HG03159 (cell line): ENCODE measurements around the gene FAM32A.
"Not testable (repeated sequence)": the region's sequence is repeated elsewhere in the genome, so short reads cannot be mapped to it uniquely, and the experiment has no call there.

Source experiments
- ATAC-seq: cut with Tn5 transposase; IDR thresholded peaks from one replicate; pipeline ENCODE4 v1.9.1; 2021; ENCODE audit warnings: mild to moderate bottlenecking, moderate library complexity; ENCODE audit not compliant: unreplicated experiment

FAM32A gene

DNA sequence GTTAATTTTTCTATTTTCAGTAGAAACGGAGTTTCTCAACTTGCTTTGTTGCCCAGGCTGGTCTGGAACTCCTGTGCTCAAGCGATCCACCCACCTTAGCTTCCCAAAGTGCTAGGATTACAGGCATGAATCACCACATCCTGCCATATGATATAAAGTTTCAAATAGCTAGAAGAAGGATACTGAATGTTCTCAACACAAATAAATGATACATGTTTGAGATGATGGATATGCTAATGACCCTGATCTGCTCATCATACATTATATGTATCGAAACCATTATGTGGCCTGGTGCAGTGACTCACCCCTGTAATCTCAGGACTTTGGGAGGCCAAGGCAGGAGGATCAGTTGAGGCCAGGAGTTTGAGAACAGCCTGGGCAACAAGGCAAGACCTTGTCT lies 23.4 kb upstream of the FAM32A start:
- ATAC-seq: no peak

- no peak for ATAC-seq
Observed at GRCh38 chr19:16164222-16164890, 20.9 kb upstream of the FAM32A start.

DNA sequence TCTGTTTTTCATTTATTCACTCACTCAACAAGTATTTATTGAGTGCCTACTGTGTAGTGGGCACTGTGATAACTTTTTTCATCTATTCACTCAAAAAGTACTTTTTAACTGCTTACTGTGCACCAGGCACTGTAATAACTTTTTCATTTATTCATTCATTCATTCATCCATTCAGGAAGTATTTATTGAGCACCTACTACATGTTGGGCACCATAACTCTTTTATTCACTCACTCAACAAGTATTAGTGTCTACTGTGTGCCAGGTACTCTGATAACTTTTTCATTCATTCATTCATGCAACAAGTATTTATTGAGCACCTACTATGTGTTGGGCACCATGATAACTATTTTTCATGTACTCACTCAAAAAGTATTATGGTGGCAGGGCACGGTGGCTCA lies 18.8 kb upstream of the FAM32A start:
- ATAC-seq: no peak

- no peak for ATAC-seq
Observed at GRCh38 chr19:16167055-16167454, 18.2 kb upstream of the FAM32A start.

GRCh38 chr19:16168465-16169081 lies 16.6 kb upstream of the FAM32A start:
- ATAC-seq: no peak

GRCh38 chr19:16170134-16170533 lies 15.1 kb upstream of the FAM32A start:
- no peak for ATAC-seq

GRCh38 chr19:16175954-16176353 lies 9.3 kb upstream of the FAM32A start:
- no peak for ATAC-seq

DNA sequence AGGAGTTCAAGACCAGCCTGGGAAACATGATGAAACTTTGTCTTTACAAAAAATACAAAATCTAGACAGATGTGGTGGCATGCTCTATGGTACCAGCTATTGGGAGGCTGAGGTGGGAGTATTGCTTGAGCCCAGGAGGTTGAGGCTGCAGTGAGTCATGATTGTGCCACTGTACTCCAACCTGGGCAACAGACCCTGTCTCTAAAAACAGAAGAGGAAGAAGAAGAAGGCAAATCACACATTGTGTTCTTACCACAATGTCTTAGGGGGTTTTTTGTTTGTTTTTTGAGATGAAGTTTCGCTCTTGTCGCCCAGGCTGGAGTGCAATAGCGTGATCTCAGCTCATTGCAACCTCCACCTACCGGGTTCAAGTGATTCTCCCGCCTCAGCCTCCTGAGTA lies 6.3 kb upstream of the FAM32A start:
- ATAC-seq: not testable (repeated sequence)

GRCh38 chr19:16180611-16181010 lies 4.6 kb upstream of the FAM32A start:
- no peak for ATAC-seq

GRCh38 chr19:16184665-16185122 lies 516 bp upstream of the FAM32A start:
- ATAC-seq: no peak

DNA sequence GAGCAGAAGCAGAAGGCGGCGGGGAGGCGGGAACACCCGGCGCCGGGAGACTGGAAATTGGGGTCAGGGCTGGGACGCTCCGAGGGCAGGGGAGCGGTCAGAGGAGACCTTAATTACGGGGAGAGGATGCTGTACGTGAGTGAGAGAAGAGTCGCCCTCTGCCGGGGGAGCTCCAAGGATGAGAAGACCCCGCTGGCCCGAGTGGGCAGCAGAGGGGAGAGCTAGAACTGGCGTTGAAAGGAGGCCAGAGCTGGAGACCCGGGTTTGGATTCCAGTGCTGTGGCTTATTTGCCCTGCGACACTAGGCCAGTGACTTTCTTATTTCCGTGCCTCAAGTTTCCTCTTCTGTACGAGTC lies 536 bp downstream of the FAM32A start:
- no peak for ATAC-seq

DNA sequence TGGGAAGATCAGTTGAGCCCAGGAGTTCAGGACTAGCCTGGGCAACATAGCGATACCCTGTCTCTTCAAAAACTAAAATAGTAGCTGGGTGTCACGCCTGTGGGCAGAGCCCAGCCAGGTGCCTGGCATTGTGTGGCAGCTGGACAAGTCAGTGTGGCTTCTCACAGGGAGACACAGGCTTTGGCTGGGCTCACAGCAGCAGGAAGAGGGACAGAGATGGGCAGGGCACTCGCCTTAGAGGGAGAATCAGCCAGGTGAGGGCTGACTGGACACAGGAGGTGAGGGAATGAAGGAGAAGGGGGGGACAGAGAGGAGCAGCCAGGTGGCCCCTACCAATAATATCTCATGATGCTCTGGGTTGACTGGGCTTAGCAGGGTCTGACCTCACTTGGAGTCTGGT lies 3.3 kb downstream of the FAM32A start:
- no peak for ATAC-seq

- no peak for ATAC-seq
Observed at GRCh38 chr19:16190198-16190597, 5.0 kb downstream of the FAM32A start.

DNA sequence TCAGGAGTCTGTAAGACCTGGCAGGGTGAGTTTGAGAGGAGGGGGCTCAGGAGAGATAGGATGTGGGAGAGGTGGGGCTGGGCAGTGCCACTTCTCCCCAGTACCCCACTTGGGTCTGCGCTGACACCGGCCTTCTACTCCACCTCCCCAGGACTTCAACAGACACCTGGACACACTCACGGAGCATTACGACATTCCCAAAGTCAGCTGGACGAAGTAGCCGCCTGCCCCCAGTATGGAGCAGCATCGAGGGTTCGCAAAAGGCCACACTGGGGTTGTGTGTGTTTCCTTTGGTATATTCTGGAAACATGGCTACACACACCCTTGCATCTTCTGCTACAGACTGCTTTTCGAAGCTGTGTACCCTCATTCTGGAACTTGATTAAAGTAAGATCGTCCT lies 5.5 kb downstream of the FAM32A start:
- no peak for ATAC-seq

- no peak for ATAC-seq
Observed at GRCh38 chr19:16191216-16191908, 6.2 kb downstream of the FAM32A start.

- no peak for ATAC-seq
Observed at GRCh38 chr19:16193466-16193865, 8.3 kb downstream of the FAM32A start.

DNA sequence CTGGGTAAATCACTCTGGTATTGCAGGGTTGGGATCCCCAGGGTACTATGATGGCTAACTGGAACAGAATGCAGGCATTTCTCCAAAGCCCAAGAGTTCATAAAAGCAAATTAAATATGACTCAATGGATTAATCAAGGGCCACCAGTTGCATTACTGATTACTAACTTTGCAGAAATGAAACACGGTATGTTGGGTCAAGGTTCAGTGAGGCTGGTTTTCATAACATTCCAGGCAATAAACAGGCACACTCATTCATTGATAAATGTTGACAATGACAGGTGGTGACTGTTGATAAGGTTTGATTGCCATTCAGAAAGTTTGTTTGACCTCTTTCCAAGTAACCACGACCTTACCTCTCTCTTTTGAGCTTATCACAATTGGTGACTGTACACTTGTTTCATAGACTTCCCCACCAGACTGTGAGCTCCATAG lies 12.0 kb downstream of the FAM32A start:
- peak; percentile 4 for ATAC-seq

- ATAC-seq: peak; percentile 74
Observed at GRCh38 chr19:16197622-16198369, 12.6 kb downstream of the FAM32A start, which contains the start of gene AP1M1. Gene AP1M1, plus strand, starts transcription at chr19:16197911. Its CDS starts 116 bp downstream, at chr19:16198027.

DNA sequence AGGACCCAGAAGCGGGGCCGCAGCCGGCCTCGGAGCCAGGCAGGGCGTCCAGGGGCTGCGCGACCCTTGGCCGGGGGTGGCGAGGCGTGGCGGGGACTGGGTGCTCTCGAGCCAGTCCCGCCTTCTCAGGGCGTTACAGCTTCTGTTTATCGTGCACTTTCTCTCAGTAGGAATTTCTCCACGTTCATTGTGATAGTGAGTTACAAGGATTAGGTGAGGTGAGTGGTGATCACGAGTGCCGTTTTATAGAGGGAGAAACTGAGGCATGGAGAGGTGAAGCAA lies 13.1 kb downstream of the FAM32A start:
- ATAC-seq: peak; percentile 14

- ATAC-seq: no peak
Observed at GRCh38 chr19:16199275-16199932, 14.2 kb downstream of the FAM32A start.
